ENCODE results near the gene SBNO2. TPM values are rescaled to one million over a fixed set of nuclear protein-coding genes. Genes with fewer than 3 reads are reported as not detected.

Gene SBNO2
- total and polyA plus RNA-seq, 12 donors = 12.6 to 61.3 (median 16.1) TPM

- no peak for TF ChIP-seq CTCF (IDR thresholded peaks at IDR 0.05)
- Histone ChIP-seq H3K4me1 (peaks cover 11 to 58% (median 37%) of the 10 kb centered on the region in 9 donors), H3K36me3 (peaks cover 0 to 14% (median 0%) of the 10 kb centered on the region in 9 donors), H3K27me3 (peaks cover 34 to 76% (median 71%) of the 10 kb centered on the region in 7 donors), H3K27ac (peak overlapping the region in 1 of 10 donors; percentile 96), H3K9me3 (no peaks in the 10 kb centered on the region), H3K4me3 (peak overlapping the region in 7 of 10 donors; percentile 4 to 76 (median 46))
- ATAC-seq (no peak), DNase-seq (no peak)
- 22 to 26% methylated on average over 17 of the region's 17 CpGs for WGBS, 2 donors
- intact Hi-C loops (cut with DNase I) = no loop called here
These were observed 107.8 kb downstream of the SBNO2 start for GRCh38 chr19:1066251-1066747.

- Histone ChIP-seq H3K4me1 (peaks cover 11 to 54% (median 37%) of the 10 kb centered on the region in 9 donors), H3K27me3 (peaks cover 28 to 70% (median 65%) of the 10 kb centered on the region in 7 donors), H3K36me3 (peaks cover 0 to 10% (median 0%) of the 10 kb centered on the region in 9 donors), H3K27ac (no peak overlapping the region), H3K9me3 (peaks cover 0 to 2% (median 0%) of the 10 kb centered on the region in 11 donors), H3K4me3 (no peak overlapping the region)
- DNase-seq (no peak), ATAC-seq (peak in 1 of 8 donors; percentile 6)
- 50 to 57% methylated on average over 17 of the region's 17 CpGs for WGBS, 2 donors
- intact Hi-C loops (cut with DNase I) = no loop called here
- TF ChIP-seq CTCF (IDR thresholded peaks at IDR 0.05) = no peak
These were observed 108.4 kb downstream of the SBNO2 start for GRCh38 chr19:1065606-1066109.

- intact Hi-C loops (cut with DNase I) = no loop called here
- Histone ChIP-seq H3K9me3 (peaks cover 0 to 9% (median 0%) of the 10 kb centered on the region in 11 donors), H3K27ac (peak overlapping the region in 1 of 10 donors; percentile 68), H3K36me3 (peaks cover 0 to 2% (median 0%) of the 10 kb centered on the region in 9 donors), H3K4me1 (peaks cover 11 to 47% (median 37%) of the 10 kb centered on the region in 9 donors), H3K4me3 (peak overlapping the region in 3 of 10 donors; percentile 0 to 21 (median 18)), H3K27me3 (peaks cover 25 to 63% (median 57%) of the 10 kb centered on the region in 7 donors)
- WGBS, 2 donors = 9 to 12% methylated on average over 57 to 60 of the region's 60 CpGs
- peak; percentile 61 to 81 (median 74) for ATAC-seq
- peak in 8 of 9 donors; percentile 56 to 94 (median 72) for TF ChIP-seq CTCF (IDR thresholded peaks at IDR 0.05)
- peak in 1 of 2 donors; percentile 72 for DNase-seq
These were observed 109.1 kb downstream of the SBNO2 start for GRCh38 chr19:1064661-1065605.

Measured in heart right ventricle (tissue), 16 donors.